Embryonic facial prominence (tissue), 1 donor: ENCODE results near the gene HCRTR1.

Source experiments
- DNase-seq: peaks from one replicate; pipeline ENCODE4 v3.0.0-alpha.2; 2016; ENCODE audit errors: extremely low spot score

HCRTR1 gene

DNA sequence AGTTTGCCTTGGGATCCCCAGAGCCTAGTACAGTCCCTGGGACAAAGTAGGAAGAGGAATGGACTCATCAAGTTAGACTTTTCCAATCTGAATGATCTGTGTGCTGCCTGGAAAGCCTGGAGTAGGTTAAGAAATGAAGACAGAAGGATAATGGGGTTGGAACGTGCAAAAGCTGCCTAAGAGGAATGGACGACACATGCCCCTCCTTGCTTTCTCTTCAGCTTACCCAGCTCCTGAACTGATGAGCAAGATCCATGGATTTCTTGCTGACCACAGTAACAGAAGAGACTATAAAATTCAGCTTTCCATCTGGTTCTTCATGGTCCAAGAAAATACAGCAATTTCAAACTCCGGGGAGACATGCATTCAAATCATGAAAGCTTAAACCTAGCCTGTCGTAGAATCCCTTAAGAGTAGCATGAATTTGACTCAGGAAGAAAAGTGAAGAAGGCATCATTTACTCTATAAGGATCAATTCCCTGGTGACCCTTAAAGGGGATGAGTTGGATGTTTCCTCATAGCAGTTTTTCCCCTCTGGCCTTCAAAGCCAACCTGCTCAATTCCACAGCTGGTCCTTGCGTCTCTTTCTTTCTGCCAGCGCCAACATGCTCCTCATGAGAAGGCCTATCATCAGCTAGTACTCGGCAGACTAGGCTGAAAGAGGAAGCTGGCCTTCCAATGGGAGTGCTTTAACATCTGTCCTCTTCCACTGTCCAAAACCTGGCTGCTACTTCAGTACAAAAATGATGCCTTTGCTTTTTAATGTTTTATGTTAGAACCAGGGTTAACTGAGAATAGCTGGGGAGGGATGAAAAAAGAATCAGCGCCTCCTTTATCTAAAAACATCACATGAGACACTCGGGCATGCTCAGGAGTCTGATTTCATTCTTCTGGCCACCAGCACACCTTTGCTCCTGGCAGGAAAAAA lies 32.9 kb downstream of the HCRTR1 start:
- no peak for DNase-seq

DNA sequence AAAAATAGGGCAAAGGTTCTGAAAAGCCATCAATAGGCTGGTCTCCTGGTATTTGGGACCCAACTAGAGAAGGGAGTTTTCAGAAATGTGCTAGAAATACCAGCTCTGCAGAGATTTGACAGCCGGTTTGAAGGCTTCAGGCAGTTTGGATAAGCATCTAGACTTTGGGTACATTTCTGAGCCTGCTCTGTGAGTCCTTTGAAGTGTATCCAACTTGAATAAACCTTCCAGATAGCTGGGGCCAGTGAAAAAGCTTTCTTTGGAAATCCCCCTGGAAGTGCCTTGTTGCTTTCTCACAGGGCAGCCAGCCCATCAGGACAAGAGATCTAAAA lies 33.6 kb downstream of the HCRTR1 start:
- no peak for DNase-seq

DNA sequence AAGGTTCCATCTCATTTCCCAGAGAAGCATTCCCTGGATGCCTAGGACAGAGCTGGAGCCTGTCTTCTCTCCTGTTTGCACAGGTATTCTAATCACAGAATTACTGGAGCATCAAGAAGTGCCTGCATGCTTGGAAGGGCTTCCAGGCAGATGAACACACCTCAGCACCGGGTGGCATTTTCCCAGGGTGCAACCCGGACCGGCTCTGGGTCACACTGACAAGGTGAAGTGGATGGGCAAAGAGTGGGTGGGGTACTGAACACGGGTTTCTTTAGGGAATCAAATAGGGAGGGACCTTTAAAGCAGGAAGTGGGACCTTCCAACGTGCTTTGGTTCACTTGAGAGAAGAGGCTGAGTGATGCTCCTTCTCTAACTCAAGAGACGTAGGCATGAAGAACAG lies 34.3 kb downstream of the HCRTR1 start:
- no peak for DNase-seq

DNA sequence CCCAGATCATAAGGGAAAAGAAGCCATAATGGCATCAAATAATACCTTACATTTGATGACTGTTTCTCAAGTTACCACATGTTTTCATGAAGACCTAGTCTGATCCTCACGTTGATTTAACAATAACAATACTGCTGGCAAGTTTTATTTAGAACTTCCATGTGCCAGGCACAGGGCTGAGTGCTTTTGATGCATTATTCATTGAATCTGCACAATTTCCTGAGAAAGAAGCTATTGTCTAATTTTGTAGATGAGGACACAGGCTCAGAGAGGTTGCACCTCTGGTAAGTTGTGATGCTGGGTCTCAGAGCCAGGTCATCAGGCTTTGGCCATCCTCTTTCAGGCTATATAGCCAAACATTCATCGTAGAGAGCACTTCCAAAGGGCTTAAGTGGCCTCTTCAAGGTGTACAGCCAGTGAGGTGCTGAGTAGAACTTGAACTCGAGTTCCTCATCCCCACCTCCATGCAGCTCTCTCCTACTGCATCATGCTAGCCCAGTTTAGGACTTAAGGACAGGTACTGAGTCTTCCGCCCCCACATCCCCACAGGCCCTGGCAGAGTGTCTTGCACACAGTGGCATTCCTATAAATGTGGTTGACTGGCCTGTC lies 35.5 kb downstream of the HCRTR1 start:
- DNase-seq = no peak

DNA sequence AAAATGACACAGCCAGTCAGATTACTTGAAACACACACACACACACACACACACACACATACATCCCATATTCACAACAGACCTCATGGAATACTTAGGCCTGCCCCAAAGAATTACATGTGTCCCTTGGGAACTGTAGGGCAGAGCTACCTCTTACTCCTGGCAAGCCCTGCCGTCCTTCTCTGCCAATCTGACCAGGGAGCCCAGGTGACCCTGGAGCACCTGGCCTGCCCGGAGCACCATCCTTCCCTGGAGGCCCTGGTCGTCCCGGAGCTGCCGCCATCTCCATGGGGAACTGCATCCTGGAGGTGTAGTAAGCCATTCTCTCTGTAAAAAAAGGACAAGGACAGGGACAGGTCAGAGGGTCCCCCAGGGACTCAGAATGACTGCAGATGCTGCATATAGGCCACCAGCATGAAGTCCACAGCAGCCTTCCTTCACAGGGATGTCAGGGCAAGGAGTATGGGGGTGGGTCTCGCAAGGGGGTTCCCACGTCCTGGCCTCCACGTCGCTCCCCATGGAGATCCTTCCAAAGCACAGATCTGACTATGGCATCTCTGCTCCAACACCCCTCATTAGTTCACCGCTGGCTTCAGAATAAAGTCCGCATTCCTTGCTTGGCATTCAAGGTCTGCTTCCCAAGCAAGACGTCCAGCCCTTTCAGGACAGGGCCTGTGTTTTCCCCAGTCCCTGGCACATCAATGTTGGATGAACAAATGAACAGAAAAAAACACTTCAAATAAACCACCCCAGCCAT lies 36.4 kb downstream of the HCRTR1 start:
- DNase-seq = no peak

DNA sequence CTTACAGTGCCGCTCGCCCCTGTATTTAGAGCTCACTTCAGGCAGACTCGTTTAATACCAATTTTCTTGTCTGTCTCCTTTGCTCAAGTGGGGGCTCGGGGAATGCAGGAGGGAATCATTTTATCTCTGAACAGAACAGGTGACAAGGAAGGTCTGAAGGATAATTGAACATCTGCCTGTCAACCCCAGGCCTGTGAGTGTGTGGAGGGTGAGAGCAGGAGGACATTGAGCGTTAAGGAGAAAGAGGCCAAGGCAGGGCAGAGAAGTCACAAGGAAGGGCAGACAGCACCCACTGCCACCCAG lies 36.9 kb downstream of the HCRTR1 start:
- DNase-seq = no peak

DNA sequence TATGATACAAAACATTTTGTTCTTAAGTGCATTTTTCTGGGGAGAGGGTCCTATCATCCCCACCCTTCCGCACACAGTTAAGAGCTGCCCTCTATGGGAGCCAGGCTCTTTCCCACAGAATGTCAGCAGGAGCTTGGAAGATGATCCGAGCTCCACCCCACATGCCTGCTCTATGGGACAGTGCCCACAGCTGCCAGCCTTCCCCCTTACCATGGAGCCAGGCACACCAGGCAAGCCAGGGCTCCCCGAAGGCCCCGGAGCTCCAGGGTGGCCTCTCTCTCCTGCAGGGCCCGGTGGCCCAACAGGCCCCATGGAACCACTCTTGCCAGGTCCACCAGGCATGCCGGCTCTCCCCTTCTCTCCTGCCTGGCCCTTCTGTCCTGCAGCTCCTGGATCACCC lies 37.6 kb downstream of the HCRTR1 start:
- DNase-seq = no peak

DNA sequence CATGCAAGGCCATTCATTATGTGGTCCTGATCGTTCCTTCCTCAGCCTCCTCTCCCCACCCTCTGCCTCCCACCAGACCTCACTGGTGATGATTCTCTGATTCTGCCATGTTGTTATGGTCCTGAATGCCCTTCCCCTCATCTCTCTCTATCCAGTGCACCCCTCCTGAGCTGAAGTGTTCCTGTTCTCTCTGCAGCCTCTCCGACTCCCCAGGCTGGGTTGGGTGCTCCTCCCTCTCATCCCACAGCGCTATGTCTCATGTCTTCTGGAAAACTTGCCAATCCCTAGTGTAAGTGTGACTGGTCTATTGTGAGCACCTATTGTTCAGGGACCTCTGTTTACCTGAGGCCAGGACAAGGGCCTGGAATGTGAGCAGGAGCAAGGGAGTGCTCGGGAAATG lies 38.3 kb downstream of the HCRTR1 start:
- no peak for DNase-seq

DNA sequence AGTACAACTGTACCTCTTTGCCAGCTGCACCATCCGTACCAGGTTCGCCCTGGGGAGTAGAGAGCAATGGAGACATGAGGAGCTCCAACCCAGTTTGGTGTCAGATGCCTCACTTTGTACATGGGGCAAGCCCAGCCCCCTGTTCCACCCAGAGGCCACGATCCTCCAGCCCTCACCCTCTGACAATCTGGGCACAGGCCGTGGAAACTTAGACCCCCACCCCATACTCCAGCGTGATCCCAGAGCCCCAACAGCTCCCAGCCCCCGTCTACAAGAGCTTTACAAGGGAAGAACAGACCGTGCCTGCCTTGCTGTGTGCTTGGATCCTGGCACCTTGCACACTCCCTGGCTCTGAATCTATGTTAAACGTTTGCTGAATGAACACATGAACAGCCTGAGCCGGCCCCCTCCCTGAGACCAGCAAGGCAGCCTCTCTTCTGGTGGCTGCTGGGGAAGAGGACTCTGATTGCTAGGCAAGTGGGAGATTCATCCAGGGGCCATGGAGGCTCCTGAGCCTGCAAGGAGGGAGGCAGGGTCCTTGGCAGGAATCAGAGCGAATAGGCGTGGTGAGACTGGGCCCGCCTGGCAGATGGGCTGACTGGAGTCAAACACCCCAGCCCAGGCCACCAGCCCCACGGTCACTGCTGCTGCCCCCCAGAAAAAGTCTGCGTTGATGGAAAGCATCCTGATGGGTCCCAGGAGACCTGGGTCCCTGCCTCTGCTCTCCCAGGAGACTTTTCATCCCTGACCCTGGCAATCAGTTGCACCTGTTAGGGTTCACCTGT lies 39.7 kb downstream of the HCRTR1 start:
- DNase-seq = no peak

DNA sequence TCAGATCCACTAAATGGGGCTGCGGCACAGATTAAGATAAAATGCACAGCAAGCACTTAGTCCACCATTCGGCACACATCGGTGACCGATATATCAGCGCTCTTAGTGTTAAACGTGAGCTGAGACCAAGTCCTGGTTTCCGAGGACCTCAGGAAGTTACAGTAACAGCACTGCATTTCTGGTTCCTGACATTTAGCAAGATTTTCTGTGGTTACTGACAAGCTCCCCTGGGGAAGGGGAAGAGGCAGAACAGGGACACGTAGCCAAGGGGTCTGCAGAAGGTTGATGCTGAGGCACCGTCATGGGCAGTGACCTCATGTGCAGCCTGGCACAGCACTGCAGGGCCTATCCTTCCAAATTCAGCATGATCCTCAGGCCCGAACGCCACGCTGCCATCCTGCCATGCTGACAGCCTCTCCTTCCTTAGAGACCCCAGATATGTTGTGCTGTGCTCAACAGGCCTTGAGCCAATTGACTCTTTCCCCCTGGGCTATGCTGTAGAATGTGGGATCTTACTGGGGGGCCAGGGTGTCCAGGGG lies 40.6 kb downstream of the HCRTR1 start:
- no peak for DNase-seq

DNA sequence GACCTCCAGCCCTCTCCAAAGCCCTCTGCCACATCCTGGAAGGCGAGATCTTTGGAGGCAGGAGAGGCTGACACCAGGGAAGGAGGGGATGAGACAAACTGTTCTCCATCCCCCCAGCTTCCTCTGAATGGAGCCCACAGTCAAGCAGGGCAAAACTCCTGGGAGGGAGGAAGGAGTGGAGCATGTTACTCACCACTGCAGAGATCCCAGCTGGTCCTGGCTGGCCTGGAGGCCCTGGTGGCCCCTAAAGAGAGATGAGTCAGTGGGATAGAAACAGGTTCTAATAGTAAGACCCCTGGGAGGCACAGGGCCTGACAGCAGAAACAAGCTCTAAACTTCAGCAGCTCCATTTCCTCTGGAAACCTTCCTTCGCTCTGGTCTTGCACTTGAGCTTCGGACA lies 41.2 kb downstream of the HCRTR1 start:
- DNase-seq = no peak

DNA sequence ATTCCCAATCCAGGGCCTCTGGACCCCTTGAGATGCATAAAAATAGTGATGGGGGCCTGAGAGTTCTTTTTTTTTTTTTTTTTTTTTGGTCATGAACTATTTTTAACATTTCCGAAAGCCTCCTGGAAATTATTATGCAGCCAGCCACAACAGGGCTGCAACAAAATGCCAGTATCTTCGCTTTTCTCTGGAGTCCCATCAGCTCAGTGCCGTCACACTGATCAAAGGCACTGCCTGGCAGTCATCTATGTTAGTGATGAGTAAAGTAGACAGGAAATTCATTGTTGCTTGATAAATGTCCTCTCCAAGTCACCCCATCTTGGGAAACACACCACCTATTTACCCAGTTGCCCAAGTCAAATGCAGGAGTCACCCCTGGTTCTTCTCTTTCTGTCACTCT lies 42.4 kb downstream of the HCRTR1 start:
- DNase-seq = no peak

DNA sequence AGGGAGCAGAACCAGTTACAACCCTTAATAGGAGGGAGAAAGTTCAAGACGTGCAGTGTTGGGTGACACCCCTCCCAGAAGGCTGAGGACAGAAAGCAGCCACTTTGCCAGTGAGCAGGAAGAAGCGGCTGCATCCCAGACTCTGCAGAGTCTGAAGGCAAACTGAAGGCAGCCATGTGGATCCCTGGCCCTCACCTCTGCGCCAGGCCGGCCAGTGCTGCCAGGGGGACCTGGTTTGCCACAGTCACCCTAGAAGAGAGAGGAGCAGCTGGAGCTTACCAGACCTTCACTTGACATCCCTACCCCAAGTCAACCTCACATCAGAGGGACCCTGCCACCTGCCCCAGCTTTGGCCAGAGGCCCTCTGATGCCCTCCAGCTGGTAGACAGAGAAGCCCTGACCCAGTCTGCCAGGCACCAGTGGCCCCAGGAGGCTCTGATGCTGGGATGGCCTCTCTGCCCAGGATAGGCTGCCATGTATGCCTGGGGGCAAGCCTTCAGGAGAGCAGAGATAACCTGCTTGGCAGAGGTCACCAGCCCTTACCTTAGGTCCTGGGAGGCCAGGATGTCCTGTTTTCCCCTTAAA lies 43.5 kb downstream of the HCRTR1 start:
- no peak for DNase-seq

DNA sequence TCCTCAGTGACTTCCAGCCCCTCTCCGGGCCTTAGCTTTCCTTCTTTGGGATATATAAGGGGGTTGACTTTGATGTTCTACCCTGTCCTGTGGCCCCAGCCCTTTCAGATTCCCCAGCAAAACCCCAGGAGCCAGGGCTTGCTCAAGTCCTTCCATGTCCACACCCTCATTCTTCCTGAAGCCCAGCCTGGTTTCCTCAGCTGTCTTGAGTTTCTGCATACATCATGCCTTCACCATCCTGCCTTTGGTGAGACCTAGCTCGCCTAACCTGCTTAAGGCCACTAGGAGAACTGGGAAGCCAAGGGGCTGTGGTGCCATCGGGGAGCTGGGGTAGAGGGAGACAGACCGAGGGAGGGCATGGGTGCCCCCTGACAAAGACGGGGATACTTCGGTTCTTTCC lies 44.4 kb downstream of the HCRTR1 start:
- no peak for DNase-seq

DNA sequence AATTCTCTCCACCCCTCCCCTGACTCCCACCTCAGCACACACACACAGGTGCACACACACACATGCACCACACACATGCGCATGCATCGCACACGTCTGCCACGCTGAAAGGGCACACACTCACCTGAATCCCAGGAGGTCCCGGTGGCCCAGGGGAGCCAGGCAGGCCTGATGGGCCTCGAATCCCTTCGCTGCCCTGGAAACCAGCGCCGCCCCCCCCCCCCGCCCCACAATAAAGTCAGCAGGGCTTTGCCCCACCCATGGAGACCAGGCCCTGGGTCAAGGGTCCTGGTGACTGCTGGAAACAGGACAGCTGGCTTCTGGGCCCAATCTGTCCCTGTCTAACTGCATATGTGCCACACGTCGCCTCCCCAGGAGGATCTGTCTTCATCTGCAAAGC lies 45.0 kb downstream of the HCRTR1 start:
- no peak for DNase-seq

DNA sequence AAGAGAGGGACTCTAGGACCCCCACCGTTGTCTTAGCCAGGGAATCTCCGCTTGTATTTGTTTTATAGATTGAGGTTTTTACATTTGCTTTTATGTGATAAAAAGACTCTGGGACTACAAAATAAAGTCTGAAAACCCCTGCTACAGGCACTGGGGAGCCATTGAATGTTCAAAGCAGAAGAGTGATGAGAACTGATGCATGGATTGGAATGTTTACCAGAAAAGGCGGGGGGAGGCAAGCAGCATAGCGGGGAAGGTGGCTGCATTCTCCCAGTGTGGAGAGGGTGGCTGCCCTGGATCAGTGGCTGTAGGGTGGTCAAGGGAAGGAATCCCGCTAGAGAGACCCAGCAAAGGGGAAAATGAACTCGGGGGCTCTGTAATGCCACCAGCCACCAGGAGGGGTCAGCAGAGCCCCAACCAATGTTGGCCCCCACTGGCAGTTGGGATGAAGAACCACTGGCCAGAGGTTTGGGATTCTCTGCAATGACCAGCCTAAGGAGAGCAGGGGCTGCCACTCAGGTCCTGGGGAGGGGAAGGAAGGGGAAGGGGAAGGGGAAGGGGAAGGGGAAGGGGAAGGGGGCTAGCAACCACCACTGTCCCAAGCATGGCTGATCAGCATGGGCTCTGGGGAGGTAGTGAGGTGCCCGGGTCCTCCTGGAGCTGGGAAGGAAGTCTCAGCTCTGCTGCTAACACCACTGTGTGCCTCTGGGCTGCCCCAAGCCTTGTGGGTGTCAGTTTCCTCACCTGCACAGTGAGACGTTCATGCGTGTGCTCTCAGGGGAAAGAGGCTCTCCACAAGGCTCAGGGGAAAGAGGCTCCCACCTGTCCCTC lies 46.3 kb downstream of the HCRTR1 start:
- no peak for DNase-seq

DNA sequence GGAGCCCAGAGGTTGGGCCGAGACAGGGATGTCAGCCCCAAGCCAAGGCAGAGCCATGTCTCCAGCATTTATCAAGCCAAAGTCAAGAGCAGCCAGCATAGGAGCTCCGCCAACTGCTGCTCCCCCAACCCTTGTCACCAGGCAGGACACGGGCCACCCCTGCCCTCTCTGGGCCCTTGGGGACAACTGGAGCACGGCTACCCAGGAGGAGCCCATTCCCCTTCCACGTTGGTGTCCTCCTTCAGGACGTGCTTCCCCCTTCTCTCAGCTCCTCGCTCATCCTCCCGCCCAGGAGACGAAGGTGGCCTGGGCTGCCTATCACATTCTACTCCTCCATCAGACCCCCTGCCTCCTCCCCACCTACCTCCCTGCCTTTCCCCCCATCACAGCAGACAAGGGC lies 47.0 kb downstream of the HCRTR1 start:
- DNase-seq = no peak

DNA sequence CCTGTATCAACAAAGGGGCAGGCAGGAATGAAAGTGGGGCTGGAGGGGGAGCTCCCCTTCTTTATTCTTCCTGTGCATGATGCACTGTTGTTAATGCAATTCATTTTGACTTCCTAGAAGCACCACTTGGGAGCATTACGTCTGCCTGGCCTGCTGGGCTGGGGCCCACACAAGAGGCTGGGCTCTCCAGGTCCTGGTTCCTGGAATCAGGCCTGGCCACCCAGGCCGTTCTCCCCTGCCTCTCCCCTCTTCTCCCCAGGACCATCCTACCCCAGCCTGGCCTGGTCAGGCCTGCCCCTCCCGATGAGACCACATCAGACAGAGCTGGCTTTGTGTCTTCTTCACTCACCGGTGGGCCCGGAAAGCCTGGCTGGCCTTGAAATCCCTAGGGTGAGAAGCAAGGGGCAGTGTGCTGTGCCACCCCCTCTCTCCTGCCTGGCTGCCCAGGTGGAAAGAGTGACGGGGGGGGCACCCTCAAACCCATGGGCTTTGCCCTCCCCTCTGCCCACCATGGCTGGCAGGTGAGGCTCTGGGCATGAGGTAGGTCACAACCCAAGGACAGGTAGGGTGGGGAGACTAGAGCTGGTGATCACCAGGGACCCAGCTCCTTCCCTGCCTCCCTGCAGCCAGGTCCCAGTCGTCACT lies 47.9 kb downstream of the HCRTR1 start:
- DNase-seq = no peak

DNA sequence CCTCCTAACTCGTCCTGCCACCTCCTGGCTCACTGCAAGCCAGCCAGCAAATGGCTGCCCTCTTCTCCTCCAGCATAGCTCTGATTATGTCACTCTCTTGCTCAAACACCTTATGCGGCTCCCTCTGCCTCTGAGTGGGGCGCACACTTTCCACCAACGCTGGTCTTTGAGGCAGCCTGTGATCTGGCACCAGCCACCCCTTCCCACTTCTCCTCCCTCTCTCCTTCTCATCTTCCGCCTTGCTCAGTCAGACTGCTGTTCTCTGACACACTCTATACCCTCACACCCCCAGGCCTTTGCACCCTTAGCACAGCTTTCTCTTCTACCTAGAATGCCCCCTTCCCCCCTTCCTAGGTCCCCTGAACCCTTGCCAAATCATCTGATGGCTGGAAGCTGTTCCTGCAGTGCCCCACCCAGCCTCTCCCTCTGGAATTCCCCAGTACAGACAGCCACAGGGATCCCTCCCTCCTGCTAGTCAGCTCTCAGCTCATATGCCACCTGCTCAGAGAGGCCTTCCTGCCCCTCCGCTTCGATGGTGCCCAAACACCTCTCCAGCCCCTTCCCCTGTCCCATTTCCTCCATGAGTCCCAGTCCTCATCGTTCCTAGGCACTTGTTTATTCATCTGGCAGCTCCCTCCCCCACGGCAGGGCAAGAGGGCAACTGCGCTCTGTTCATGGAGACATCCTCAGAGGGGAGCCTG lies 48.9 kb downstream of the HCRTR1 start:
- no peak for DNase-seq
